OCI-LY7 (cell line): ENCODE results near the gene CDK14. TPM values are rescaled to one million over a fixed set of nuclear protein-coding genes. Genes with fewer than 3 reads are reported as not detected.

Source experiments
- BruUV-seq: library from RNA; stranded (reverse); fragments of 400-500 nt; replicated peaks from 2 replicates; lab custom pipeline; 2021; lab: Mats Ljungman, UMichigan
- CTCF ChIA-PET: fragments of 300-600 bp; sonication (Branson Sonifier 250); formaldehyde crosslinking; loops from one replicate; lab custom pipeline; 2022; ENCODE audit warnings: antibody characterized with exemption; ENCODE audit not compliant: unreplicated experiment; lab: Charles Lee
- POLR2A ChIA-PET: fragments of 300-600 bp; sonication (Branson Sonifier 250); formaldehyde crosslinking; loops from one replicate; lab custom pipeline; 2022; ENCODE audit warnings: antibody characterized with exemption; lab: Charles Lee
- DNase-seq: peaks from one replicate; pipeline ENCODE4 v3.0.0-alpha.2; 2015; ENCODE audit warnings: low spot score
- H2AFZ ChIP-seq: fragments of 200-600 bp; sonication (generic), shearing (Covaris generic); 2 replicates; pipeline ENCODE4 v1.6.1; 2014; ENCODE audit warnings: mild to moderate bottlenecking, antibody characterized with exemption, low read length, moderate library complexity
- H3K27ac ChIP-seq: fragments of 200-600 bp; sonication (generic); 2 replicates; pipeline ENCODE4 v1.5.1; 2014; ENCODE audit warnings: mixed run types, low read depth, mild to moderate bottlenecking, moderate library complexity, low read length, inconsistent platforms; ENCODE audit not compliant: poor library complexity, severe bottlenecking
- H3K36me3 ChIP-seq: fragments of 200-600 bp; sonication (generic); 2 replicates; pipeline ENCODE4 v1.6.1; 2014; ENCODE audit warnings: mild to moderate bottlenecking, antibody characterized with exemption, low read length, moderate library complexity, mixed read lengths; ENCODE audit not compliant: insufficient read depth
- H3K4me1 ChIP-seq: fragments of 200-600 bp; sonication (generic); 2 replicates; pipeline ENCODE4 v1.5.1; 2014; ENCODE audit warnings: mild to moderate bottlenecking, low read length; ENCODE audit not compliant: insufficient read depth, poor library complexity, severe bottlenecking
- H3K4me2 ChIP-seq: fragments of 200-600 bp; sonication (generic); 2 replicates; pipeline ENCODE4 v1.6.1; 2014; ENCODE audit warnings: mild to moderate bottlenecking, low read length
- H3K4me3 ChIP-seq: fragments of 200-600 bp; sonication (generic); 2 replicates; pipeline ENCODE4 v1.5.1; 2014; ENCODE audit warnings: mild to moderate bottlenecking, low read depth, low read length; ENCODE audit not compliant: poor library complexity, severe bottlenecking
- H3K79me2 ChIP-seq: fragments of 200-600 bp; sonication (generic); 2 replicates; pipeline ENCODE4 v1.6.1; 2016; ENCODE audit warnings: low read depth, mild to moderate bottlenecking, low read length, moderate library complexity, mixed read lengths; ENCODE audit not compliant: insufficient read depth
- H3K9me2 ChIP-seq: fragments of 200-600 bp; sonication (generic); 2 replicates; pipeline ENCODE4 v1.6.1; 2016; ENCODE audit warnings: mild to moderate bottlenecking, low read length, mixed read lengths; ENCODE audit not compliant: insufficient read depth
- H3K9me3 ChIP-seq: fragments of 200-600 bp; sonication (generic); 2 replicates; pipeline ENCODE4 v1.6.1; 2014; ENCODE audit warnings: mild to moderate bottlenecking, mixed run types, low read length, mixed read lengths
- H4K20me1 ChIP-seq: fragments of 200-600 bp; sonication (generic); 2 replicates; pipeline ENCODE4 v1.6.1; 2014; ENCODE audit warnings: mild to moderate bottlenecking, antibody characterized with exemption, low read length, moderate library complexity, mixed read lengths; ENCODE audit not compliant: insufficient read depth
- CTCF ChIP-seq: fragments of 200-600 bp; sonication (generic); conservative IDR thresholded peaks from 2 replicates; pipeline ENCODE4 v1.5.1; 2014; ENCODE audit warnings: mild to moderate bottlenecking, antibody characterized with exemption, low read length, moderate library complexity, mixed read lengths
- EZH2phosphoT487 ChIP-seq: fragments of 200-600 bp; sonication (generic); IDR thresholded peaks from 2 replicates; pipeline ENCODE4 v1.6.1; 2018; ENCODE audit warnings: low read depth, borderline replicate concordance, mild to moderate bottlenecking, mixed run types, antibody characterized with exemption, low read length, moderate library complexity, mixed read lengths
- intact Hi-C: fragments of 100-400 bp; cut with micrococcal nuclease; formaldehyde crosslinking; loops from one replicate; pipeline ENCODE4 v1.10.0; 2022; ENCODE audit not compliant: unreplicated experiment
- total RNA-seq, 2 experiments: library from RNA; depleted of rRNA in 1 of 2; stranded (reverse); fragments of >200 nt in 1 of 2; shearing (Covaris generic) in 1 of 2; gene quantifications; 2 replicates each; pipeline ENCODE4 v1.2.3, GENCODE V29; 2014 to 2022

Gene CDK14
- total RNA-seq, 2 experiments from 2014 or later = 90.7 to 111 TPM

DNA sequence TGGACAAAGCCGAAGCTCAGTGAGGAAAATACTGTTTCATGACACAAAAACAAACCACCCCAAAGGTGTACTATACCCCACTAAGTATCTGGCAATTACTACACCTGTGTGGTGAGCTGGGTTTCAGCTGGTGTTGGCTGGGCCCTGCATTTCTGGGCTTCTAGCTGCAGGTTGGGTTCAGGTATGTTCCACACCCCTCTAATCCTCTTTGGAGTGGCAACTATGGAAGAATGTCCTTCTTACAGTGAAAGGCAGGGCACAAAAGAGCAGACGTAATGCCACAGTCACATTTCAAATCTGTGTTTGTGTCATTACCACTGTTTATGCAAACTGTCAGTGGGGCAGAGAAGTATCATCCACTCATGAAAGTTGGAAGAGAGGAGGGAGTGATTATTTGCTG lies 466.6 kb downstream of the CDK14 start:
- Histone ChIP-seq H3K9me2 (no peaks in the 10 kb centered on the region), H3K36me3 (peaks cover 8% of the 10 kb centered on the region; the same call in 1 of the 2 replicates), H3K9me3 (no peaks in the 10 kb centered on the region), H3K4me3 (no peak overlapping the region), H2AFZ (no peak overlapping the region), H3K4me1 (peaks cover 18% of the 10 kb centered on the region), H3K4me2 (no peak overlapping the region), H3K79me2 (no peaks in the 10 kb centered on the region), H4K20me1 (no peaks in the 10 kb centered on the region), H3K27ac (no peak overlapping the region)
- POLR2A ChIA-PET = interaction anchor here (0.6 to 1.5 kb wide), 5 partner anchors 10 to 1401 kb away, joined by 3 to 7 read pairs (median 3); no protein-coding TSS in a partner anchor
- no peak for TF ChIP-seq CTCF
- no peak for TF ChIP-seq EZH2phosphoT487
- BruUV-seq = no TSS peak
- no peak for DNase-seq
- CTCF ChIA-PET = no interaction called here
- intact Hi-C loops = no loop called here

DNA sequence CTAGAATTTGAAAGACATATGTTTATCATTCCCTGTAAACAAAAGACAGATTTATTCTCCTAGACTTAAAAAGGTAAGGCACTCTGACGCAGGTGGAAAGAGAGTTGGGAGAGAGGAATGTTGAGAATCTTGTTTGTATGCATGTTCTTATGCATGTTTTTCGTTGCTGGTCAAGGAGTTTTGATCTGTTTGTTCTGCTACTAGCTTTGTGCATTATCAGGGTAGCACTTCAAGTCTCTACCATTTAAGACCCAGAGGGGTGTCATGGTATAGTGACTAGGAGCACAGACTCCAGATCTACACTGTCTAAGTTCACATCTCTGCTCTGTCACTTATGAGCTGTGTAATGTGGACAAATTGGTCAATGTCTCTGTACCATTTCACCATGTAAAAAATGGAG lies 467.9 kb downstream of the CDK14 start:
- no peaks in the 10 kb centered on the region for H3K79me2 ChIP-seq
- no peaks in the 10 kb centered on the region for H3K9me2 ChIP-seq
- intact Hi-C loops = no loop called here
- H2AFZ ChIP-seq = no peak overlapping the region
- no TSS peak for BruUV-seq
- no peak for DNase-seq
- no peaks in the 10 kb centered on the region for H3K9me3 ChIP-seq
- H3K27ac ChIP-seq = no peak overlapping the region
- H3K4me1 ChIP-seq = peaks cover 18% of the 10 kb centered on the region
- H3K4me2 ChIP-seq = no peak overlapping the region
- POLR2A ChIA-PET = no interaction called here
- H4K20me1 ChIP-seq = no peaks in the 10 kb centered on the region
- H3K36me3 ChIP-seq = peaks cover 12% of the 10 kb centered on the region; the same call in 1 of the 2 replicates
- CTCF ChIA-PET = no interaction called here
- no peak overlapping the region for H3K4me3 ChIP-seq
- no peak for TF ChIP-seq EZH2phosphoT487
- TF ChIP-seq CTCF = no peak

DNA sequence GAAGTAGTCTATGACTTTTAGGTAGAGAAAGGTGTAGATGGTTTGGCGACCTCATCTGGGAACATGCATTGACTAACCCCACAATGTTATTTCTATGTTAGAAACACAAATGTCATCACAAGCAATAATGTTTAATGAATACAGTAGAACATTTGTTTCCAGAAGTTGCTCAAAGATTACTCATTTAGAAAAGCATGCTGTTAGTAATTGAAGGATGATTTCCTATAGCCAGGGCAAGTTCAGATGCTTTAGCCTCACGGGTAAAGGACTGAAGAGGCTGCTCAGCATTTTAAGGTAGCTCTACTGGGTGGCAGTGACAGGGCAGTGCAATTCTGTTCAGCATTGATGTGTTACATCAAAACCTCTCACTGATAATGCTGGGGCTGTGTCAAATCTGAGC lies 468.8 kb downstream of the CDK14 start:
- intact Hi-C loops = no loop called here
- Histone ChIP-seq H3K36me3 (peaks cover 13% of the 10 kb centered on the region; the same call in 1 of the 2 replicates), H3K79me2 (no peaks in the 10 kb centered on the region), H3K4me2 (no peak overlapping the region), H2AFZ (no peak overlapping the region), H3K9me2 (no peaks in the 10 kb centered on the region), H4K20me1 (no peaks in the 10 kb centered on the region), H3K4me3 (no peak overlapping the region), H3K4me1 (peaks cover 18% of the 10 kb centered on the region), H3K9me3 (no peaks in the 10 kb centered on the region), H3K27ac (no peak overlapping the region)
- no TSS peak for BruUV-seq
- ChIA-PET POLR2A (no interaction called here), CTCF (no interaction called here)
- DNase-seq = no peak
- TF ChIP-seq CTCF (no peak), EZH2phosphoT487 (no peak)
